ENCODE data around the gene DCAF17. TPM values are rescaled to one million over a fixed set of nuclear protein-coding genes. Genes with fewer than 3 reads are reported as not detected.

Gene DCAF17
- total and polyA plus RNA-seq, 2 of the 13 experiments (the other 11 are each of a cell fraction or from before 2014, with no cell fraction given) = 13.7 to 30.0 TPM

DNA sequence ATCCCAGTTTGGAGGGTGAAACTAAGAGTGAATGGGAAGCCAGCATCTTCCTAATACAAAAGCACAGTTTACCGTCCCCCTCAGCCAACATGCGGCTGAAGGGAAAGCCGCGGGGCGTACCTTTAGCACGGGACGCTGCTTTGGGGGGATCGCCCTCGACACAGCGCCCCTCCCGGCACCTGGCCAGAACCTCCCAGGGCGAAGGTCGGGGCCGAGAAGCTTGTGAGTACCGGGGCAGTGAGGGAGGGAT lies 338 bp upstream of the DCAF17 start, which contains the start of gene METTL8 (continued):
- TF ChIP-seq, protein P1, sequence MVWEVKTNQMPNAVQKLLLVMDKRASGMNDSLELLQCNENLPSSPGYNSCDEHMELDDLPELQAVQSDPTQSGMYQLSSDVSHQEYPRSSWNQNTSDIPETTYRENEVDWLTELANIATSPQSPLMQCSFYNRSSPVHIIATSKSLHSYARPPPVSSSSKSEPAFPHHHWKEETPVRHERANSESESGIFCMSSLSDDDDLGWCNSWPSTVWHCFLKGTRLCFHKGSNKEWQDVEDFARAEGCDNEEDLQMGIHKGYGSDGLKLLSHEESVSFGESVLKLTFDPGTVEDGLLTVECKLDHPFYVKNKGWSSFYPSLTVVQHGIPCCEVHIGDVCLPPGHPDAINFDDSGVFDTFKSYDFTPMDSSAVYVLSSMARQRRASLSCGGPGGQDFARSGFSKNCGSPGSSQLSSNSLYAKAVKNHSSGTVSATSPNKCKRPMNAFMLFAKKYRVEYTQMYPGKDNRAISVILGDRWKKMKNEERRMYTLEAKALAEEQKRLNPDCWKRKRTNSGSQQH (CRISPR knock-in tag; IDR thresholded peaks at IDR 0.05; ENCODE audit: low read depth) = no peak
- TF ChIP-seq PHF20 (CRISPR knock-in tag; IDR thresholded peaks at IDR 0.05) (no peak; the same call in 1 of the 2 replicates), STAG1 (CRISPR knock-in tag; IDR thresholded peaks at IDR 0.05) (peak; percentile 42), ZNF564 (CRISPR knock-in tag; IDR thresholded peaks at IDR 0.05) (peak; percentile 83), CHCHD3 (CRISPR knock-in tag; IDR thresholded peaks at IDR 0.05) (peak; percentile 16; the same call in 1 of the 2 replicates), ZNF251 (CRISPR knock-in tag; IDR thresholded peaks at IDR 0.05) (no peak), HNF4A (CRISPR knock-in tag; IDR thresholded peaks at IDR 0.05) (peak; percentile 90), ZNF510 (CRISPR knock-in tag; IDR thresholded peaks at IDR 0.05; ENCODE audit: low read depth) (no peak), TAF1 (CRISPR knock-in tag; IDR thresholded peaks at IDR 0.05) (peak; percentile 88; the same call in 1 of the 2 replicates), ZFY (CRISPR knock-in tag; IDR thresholded peaks at IDR 0.05) (no peak), MLLT10 (CRISPR knock-in tag; IDR thresholded peaks at IDR 0.05) (no peak), ZNF777 (CRISPR knock-in tag; IDR thresholded peaks at IDR 0.05) (no peak), FIP1L1 (IDR thresholded peaks at IDR 0.05; ENCODE audit: borderline replicate concordance, insufficient read depth, low read depth, low read length) (0 out of 2 replicates have a peak, but pooled peaks have one; percentile 6), MED1 (CRISPR knock-in tag; IDR thresholded peaks at IDR 0.05) (no peak)
- TF ChIP-seq, protein P2, sequence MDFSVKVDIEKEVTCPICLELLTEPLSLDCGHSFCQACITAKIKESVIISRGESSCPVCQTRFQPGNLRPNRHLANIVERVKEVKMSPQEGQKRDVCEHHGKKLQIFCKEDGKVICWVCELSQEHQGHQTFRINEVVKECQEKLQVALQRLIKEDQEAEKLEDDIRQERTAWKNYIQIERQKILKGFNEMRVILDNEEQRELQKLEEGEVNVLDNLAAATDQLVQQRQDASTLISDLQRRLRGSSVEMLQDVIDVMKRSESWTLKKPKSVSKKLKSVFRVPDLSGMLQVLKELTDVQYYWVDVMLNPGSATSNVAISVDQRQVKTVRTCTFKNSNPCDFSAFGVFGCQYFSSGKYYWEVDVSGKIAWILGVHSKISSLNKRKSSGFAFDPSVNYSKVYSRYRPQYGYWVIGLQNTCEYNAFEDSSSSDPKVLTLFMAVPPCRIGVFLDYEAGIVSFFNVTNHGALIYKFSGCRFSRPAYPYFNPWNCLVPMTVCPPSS (IDR thresholded peaks at IDR 0.05) = no peak
- TF ChIP-seq, protein P3, sequence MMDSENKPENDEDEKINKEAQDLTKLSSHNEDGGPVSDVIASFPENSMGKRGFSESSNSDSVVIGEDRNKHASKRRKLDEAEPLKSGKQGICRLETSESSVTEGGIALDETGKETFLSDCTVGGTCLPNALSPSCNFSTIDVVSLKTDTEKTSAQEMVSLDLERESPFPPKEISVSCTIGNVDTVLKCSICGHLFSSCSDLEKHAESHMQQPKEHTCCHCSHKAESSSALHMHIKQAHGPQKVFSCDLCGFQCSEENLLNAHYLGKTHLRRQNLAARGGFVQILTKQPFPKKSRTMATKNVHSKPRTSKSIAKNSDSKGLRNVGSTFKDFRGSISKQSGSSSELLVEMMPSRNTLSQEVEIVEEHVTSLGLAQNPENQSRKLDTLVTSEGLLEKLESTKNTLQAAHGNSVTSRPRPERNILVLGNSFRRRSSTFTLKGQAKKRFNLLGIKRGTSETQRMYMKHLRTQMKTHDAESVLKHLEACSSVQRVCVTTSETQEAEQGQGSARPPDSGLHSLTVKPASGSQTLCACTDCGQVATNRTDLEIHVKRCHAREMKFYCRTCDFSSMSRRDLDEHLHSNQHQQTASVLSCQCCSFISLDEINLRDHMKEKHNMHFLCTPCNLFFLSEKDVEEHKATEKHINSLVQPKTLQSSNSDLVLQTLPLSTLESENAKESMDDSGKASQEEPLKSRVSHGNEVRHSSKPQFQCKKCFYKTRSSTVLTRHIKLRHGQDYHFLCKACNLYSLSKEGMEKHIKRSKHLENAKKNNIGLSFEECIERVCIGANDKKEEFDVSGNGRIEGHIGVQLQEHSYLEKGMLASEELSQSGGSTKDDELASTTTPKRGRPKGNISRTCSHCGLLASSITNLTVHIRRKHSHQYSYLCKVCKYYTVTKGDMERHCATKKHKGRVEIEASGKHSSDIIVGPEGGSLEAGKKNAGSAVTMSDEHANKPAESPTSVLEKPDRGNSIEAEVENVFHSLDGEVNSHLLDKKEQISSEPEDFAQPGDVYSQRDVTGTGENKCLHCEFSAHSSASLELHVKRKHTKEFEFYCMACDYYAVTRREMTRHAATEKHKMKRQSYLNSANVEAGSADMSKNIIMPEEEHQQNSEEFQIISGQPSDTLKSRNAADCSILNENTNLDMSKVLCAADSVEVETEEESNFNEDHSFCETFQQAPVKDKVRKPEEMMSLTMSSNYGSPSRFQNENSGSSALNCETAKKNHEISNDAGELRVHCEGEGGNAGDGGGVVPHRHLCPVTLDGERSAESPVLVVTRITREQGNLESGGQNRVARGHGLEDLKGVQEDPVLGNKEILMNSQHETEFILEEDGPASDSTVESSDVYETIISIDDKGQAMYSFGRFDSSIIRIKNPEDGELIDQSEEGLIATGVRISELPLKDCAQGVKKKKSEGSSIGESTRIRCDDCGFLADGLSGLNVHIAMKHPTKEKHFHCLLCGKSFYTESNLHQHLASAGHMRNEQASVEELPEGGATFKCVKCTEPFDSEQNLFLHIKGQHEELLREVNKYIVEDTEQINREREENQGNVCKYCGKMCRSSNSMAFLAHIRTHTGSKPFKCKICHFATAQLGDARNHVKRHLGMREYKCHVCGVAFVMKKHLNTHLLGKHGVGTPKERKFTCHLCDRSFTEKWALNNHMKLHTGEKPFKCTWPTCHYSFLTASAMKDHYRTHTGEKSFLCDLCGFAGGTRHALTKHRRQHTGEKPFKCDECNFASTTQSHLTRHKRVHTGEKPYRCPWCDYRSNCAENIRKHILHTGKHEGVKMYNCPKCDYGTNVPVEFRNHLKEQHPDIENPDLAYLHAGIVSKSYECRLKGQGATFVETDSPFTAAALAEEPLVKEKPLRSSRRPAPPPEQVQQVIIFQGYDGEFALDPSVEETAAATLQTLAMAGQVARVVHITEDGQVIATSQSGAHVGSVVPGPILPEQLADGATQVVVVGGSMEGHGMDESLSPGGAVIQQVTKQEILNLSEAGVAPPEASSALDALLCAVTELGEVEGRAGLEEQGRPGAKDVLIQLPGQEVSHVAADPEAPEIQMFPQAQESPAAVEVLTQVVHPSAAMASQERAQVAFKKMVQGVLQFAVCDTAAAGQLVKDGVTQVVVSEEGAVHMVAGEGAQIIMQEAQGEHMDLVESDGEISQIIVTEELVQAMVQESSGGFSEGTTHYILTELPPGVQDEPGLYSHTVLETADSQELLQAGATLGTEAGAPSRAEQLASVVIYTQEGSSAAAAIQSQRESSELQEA (CRISPR knock-in tag; IDR thresholded peaks at IDR 0.05; ENCODE audit: not compliant biosample characterization) = peak; percentile 41
- TF ChIP-seq, protein P4, sequence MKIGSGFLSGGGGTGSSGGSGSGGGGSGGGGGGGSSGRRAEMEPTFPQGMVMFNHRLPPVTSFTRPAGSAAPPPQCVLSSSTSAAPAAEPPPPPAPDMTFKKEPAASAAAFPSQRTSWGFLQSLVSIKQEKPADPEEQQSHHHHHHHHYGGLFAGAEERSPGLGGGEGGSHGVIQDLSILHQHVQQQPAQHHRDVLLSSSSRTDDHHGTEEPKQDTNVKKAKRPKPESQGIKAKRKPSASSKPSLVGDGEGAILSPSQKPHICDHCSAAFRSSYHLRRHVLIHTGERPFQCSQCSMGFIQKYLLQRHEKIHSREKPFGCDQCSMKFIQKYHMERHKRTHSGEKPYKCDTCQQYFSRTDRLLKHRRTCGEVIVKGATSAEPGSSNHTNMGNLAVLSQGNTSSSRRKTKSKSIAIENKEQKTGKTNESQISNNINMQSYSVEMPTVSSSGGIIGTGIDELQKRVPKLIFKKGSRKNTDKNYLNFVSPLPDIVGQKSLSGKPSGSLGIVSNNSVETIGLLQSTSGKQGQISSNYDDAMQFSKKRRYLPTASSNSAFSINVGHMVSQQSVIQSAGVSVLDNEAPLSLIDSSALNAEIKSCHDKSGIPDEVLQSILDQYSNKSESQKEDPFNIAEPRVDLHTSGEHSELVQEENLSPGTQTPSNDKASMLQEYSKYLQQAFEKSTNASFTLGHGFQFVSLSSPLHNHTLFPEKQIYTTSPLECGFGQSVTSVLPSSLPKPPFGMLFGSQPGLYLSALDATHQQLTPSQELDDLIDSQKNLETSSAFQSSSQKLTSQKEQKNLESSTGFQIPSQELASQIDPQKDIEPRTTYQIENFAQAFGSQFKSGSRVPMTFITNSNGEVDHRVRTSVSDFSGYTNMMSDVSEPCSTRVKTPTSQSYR (CRISPR knock-in tag; IDR thresholded peaks at IDR 0.05; ENCODE audit: borderline replicate concordance) = peak; percentile 16; the same call in 1 of the 2 replicates
